Stimulated activated CD4-positive, alpha-beta T cell treated with anti-CD3 and anti-CD28 coated beads, TNF-alpha, amount 100 ng/mL, for 4 hours (primary cell): ENCODE measurements around the gene BAG3.
A peak's percentile ranks its signal among the peaks of the same experiment; 100 is the strongest.
"Not testable (repeated sequence)": the region's sequence is repeated elsewhere in the genome, so short reads cannot be mapped to it uniquely, and the experiment has no call there.

Experiments
- DNase-seq, 3 experiments: peaks; one replicate each; pipeline ENCODE4 v3.0.0-alpha.2; 2020; ENCODE audit warnings: low read depth in 3 of 3

The BAG3 gene

GRCh38 chr10:119693262-119693957, 42.2 kb downstream of the BAG3 start:
- DNase-seq = no peak

- no peak for DNase-seq
Measured at GRCh38 chr10:119694608-119695007, 43.4 kb downstream of the BAG3 start.

- DNase-seq = no peak
Measured at GRCh38 chr10:119700321-119700954, 49.3 kb downstream of the BAG3 start.

DNA sequence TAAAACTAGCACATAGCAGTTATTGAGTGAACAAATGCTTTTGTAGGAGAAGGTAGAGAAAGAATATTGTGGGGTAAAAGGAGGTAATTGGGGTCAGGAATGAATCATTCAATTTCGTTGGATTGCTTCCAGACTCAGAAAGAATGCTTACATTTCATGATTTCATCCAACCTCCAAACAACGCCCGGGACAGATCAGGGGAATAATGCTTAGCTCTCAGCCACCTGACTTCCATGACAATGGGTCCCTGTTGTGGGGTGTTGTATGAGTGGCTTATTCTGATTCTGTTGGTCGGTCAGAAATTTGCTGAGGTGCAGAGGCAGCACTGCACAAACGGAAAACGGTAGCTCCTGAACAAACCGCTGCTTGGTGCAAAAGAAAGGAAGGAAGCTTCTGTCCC, 50.7 kb downstream of the BAG3 start:
- no peak for DNase-seq

DNA sequence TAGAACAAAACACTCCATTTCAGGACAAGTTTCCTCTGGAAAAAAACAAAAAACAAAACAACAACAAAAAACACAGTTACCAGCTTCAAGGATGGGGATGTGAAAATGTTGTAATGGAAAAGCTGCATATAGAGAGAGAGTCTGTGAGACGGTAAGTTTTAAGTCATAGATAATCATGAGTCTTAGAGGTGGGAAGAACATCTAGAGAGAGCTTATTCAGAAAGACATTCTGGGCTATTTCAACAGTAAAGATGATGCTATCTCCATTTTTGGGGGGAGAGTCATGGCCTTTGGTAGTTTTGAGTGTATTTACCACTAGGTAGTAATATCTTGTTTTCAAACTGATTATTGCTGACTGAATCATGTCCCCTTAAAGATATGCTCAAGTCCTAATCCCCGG, 51.4 kb downstream of the BAG3 start:
- no peak for DNase-seq

- DNase-seq = no peak
Measured at GRCh38 chr10:119703903-119704508, 52.8 kb downstream of the BAG3 start.

DNA sequence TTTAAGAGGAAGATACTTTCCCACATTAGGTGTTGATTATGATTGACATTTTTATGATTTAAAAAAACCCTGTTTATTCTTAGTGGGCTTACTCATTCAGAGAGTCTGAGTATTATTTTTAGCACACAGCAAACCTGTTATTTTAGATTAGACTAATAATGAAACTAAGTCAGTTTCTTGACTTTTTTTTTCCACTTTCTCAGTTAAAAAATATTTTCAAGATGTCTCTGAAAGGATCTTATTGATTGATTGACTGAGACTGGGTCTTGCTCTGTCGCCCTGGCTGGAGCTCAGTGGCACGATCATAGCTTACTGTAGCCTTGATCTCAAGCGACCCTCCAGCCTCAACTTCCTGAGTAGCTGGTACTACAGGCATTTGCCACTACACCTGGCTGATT, 54.3 kb downstream of the BAG3 start:
- no peak for DNase-seq

- DNase-seq = no peak
Measured at GRCh38 chr10:119706521-119707278, 55.5 kb downstream of the BAG3 start.

GRCh38 chr10:119707331-119707730, 56.2 kb downstream of the BAG3 start:
- DNase-seq = not testable (repeated sequence)

DNA sequence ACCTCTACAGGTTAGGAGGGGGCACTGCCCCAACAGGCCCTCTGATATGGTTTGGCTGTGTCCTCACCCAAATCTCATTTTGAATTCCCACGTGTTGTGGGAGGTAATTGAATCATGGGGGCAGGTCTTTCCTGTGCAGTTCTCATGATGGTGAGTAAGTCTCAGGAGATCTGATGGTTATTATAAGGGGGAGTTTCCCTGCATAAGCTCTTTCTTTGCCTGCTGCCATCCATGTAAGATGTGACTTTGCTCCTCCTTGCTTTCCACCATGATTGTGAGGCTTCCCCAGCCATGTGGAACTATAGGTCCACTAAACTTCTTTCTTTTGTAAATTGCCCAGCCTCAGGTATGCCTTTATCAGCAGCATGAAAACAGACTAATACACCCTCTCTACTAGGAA, 59.8 kb downstream of the BAG3 start:
- not testable (repeated sequence) for DNase-seq

- no peak for DNase-seq
Measured at GRCh38 chr10:119713744-119714483, 62.7 kb downstream of the BAG3 start.

- no peak for DNase-seq
Measured at GRCh38 chr10:119714484-119714816, 63.3 kb downstream of the BAG3 start.

DNA sequence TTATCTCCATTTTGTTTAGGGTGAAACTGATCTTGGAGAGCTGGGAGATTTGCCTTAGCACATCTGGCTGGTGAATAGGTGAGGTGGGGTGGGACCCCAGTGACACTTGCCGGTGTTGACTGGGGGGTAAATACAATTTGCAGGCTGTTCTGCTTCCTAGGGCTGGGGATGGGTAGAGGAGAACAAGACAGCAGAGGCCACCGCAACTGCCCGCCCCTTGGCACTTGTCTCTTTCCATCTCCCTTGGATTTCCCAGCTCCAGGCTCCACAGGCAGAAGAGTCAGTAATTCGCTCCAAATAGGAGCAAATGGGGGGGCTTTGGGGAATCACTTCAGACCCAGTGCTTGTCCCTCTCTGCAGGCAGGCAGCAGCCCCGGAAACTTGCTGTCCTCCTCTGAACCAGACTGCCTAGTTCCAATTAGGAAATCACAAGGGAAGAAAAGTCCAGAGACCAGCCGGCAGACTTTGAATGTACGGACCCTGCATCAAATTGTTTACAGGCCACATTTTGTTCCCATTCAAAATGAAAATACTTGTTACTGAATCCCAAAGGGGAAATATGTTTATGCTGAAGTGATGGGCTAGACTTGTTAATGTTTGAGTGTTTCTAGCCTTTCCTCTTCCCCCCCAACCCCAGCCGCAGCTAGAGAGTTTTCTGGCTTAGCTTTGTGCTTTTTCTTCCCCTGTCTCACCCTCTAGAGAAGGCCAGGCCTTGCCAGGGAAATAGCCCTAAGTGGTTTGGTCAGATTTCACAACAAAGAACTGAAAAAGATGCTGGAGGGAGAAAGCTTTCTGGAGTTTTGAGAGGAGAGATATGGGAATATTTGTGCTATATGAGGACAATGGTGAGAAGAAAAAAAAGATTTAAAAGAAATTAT, 64.7 kb downstream of the BAG3 start:
- DNase-seq = no peak

- no peak for DNase-seq
Measured at GRCh38 chr10:119723161-119723560, 72.0 kb downstream of the BAG3 start.

DNA sequence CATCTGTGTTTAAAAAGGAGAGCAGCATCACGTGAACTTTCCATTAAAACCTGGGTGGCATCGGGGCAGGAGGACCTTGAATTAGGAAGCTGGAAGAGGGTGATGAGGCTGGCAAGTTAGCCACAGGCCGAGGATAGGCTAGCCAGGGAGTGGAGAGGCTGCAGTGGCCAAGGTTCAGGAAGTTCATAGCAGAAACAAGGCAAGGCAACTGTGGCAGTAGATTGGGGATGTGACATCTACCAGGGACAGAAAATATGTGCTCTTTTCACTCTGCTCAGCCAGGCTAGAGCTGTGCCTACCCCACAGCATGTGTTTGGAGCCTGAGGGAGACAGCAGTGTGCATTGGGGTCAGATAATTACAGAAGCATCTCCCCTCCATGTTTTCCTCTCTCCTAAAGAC, 72.4 kb downstream of the BAG3 start:
- no peak for DNase-seq

GRCh38 chr10:119724593-119725516, 73.7 kb downstream of the BAG3 start:
- DNase-seq = no peak

GRCh38 chr10:119725517-119725827, 74.3 kb downstream of the BAG3 start:
- DNase-seq = no peak

GRCh38 chr10:119725828-119726675, 74.9 kb downstream of the BAG3 start, which contains the start of gene INPP5F:
INPP5F (plus strand) TSS chr10:119726050; CDS start chr10:119726263, 213 bp downstream.
- peak; percentile 99 for DNase-seq

DNA sequence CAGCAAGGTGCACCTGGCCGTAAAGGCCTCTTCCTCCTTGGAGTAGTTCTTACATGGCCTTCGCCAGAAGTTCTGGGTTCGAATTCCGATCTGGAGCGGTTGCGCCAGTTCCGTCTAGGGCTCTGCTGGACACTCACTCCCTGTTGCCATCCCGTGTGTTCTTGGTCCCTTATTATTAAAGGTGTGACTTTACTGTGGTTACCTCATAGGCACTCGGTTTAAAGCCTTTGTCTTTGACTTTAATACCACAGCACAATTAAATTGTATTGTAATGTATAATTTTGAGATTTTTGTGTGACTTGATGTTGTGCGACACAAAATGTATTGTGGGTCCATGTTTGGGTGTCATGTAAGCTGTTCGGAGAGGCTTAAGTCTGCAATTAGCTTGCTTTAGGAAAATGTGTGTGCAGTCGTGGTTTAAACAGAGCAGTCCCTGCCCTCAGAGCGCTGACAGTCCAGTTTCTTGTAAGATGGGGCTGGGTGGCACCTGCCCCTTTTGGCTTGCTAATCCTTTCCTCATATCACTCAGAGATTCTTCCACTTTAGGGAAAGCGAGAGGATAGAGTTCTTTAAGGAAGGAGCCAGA, 75.6 kb downstream of the BAG3 start:
- no peak for DNase-seq
